ENCODE data around the gene H6PD. TPM values are rescaled to one million over a fixed set of nuclear protein-coding genes. Genes with fewer than 3 reads are reported as not detected.

The H6PD gene
- total RNA-seq, 1 donor from 2014 or later, result 28.0 TPM

- intact Hi-C loops (cut with micrococcal nuclease), result no loop called here
Observed at GRCh38 chr1:9275567-9276034, 41.0 kb downstream of the H6PD start.

GRCh38 chr1:9278116-9278515 is 43.5 kb downstream of the H6PD start:
- intact Hi-C loops (cut with micrococcal nuclease), result no loop called here

GRCh38 chr1:9278585-9279153 is 44.1 kb downstream of the H6PD start:
- intact Hi-C loops (cut with micrococcal nuclease), result no loop called here

- intact Hi-C loops (cut with micrococcal nuclease), result no loop called here
Observed at GRCh38 chr1:9279172-9279840, 44.7 kb downstream of the H6PD start.

- intact Hi-C loops (cut with micrococcal nuclease), result no loop called here
Observed at GRCh38 chr1:9280015-9280860, 45.7 kb downstream of the H6PD start.

GRCh38 chr1:9281071-9281827 is 46.7 kb downstream of the H6PD start:
- intact Hi-C loops (cut with micrococcal nuclease), result no loop called here

- intact Hi-C loops (cut with micrococcal nuclease), result no loop called here
Observed at GRCh38 chr1:9281908-9282695, 47.5 kb downstream of the H6PD start.

GRCh38 chr1:9282696-9282955 is 48.1 kb downstream of the H6PD start:
- intact Hi-C loops (cut with micrococcal nuclease), result no loop called here

- intact Hi-C loops (cut with micrococcal nuclease), result loop anchor here (1.0 kb wide), 1 partner anchor 8 kb away; the partner anchor contains the start of gene SPSB1
Observed at GRCh38 chr1:9284061-9284460, 49.5 kb downstream of the H6PD start.

- intact Hi-C loops (cut with micrococcal nuclease), result no loop called here
Observed at GRCh38 chr1:9286556-9286955, 52.0 kb downstream of the H6PD start.

- intact Hi-C loops (cut with micrococcal nuclease), result loop anchor here (1.0 kb wide), 2 partner anchors 167 to 202 kb away; no protein-coding TSS in a partner anchor
Observed at GRCh38 chr1:9289090-9289534, 54.5 kb downstream of the H6PD start.

GRCh38 chr1:9289711-9290485 is 55.3 kb downstream of the H6PD start:
- intact Hi-C loops (cut with micrococcal nuclease), result loop anchor here (1.0 to 5.0 kb wide), 3 partner anchors 122 to 201 kb away; no protein-coding TSS in a partner anchor

GRCh38 chr1:9291914-9292360 is 57.4 kb downstream of the H6PD start:
- intact Hi-C loops (cut with micrococcal nuclease), result loop anchor here (1.0 to 5.0 kb wide), 4 partner anchors 8 to 135 kb away; partner anchors contain the start of gene H6PD

- intact Hi-C loops (cut with micrococcal nuclease), result loop anchor here (1.0 to 5.0 kb wide), 4 partner anchors 8 to 134 kb away; partner anchors contain the start of gene H6PD
Observed at GRCh38 chr1:9292361-9293240, 58.0 kb downstream of the H6PD start, which contains the start of gene SPSB1. Gene SPSB1 (plus strand): TSS chr1:9292894. CDS start chr1:9355892, 62,998 bp downstream.

GRCh38 chr1:9293241-9293532 is 58.6 kb downstream of the H6PD start:
- intact Hi-C loops (cut with micrococcal nuclease), result loop anchor here (2.0 to 5.0 kb wide), 3 partner anchors 58 to 134 kb away; partner anchors contain the start of gene H6PD

GRCh38 chr1:9293533-9294404 is 59.2 kb downstream of the H6PD start:
- intact Hi-C loops (cut with micrococcal nuclease), result loop anchor here (2.0 to 5.0 kb wide), 4 partner anchors 21 to 133 kb away; partner anchors contain the start of gene H6PD

GRCh38 chr1:9294405-9294773 is 59.8 kb downstream of the H6PD start:
- intact Hi-C loops (cut with micrococcal nuclease), result loop anchor here (2.0 to 5.0 kb wide), 2 partner anchors 20 to 118 kb away; no protein-coding TSS in a partner anchor
